IMR-90 (cell line): ENCODE results near the gene ZNF692. TPM values are rescaled to one million over a fixed set of nuclear protein-coding genes. Genes with fewer than 3 reads are reported as not detected.

Source experiments
- ATAC-seq: fragments of 200-7000 bp; cut with Tn5 transposase; 2 replicates; pipeline ENCODE4 v1.9.1; 2020; ENCODE audit warnings: low read depth, mild to moderate bottlenecking, moderate library complexity
- BruUV-seq: library from RNA; stranded (reverse); fragments of 400-500 nt; replicated peaks from 2 replicates; lab custom pipeline; 2021; lab: Mats Ljungman, UMichigan
- CTCF ChIA-PET: fragments of 300-600 bp; formaldehyde crosslinking; extraction: SDS; loops from one replicate; lab custom pipeline; 2021; ENCODE audit warnings: antibody characterized with exemption; lab: Yijun Ruan, JAX
- POLR2A ChIA-PET: fragments of 300-600 bp; sonication (Branson Sonifier 250); formaldehyde crosslinking; loops from one replicate; lab custom pipeline; 2022; ENCODE audit warnings: antibody characterized with exemption; ENCODE audit not compliant: unreplicated experiment; lab: Charles Lee
- DNase-seq: peaks from one replicate; pipeline ENCODE4 v3.0.0; 2013
- H2AFZ ChIP-seq: replicated peaks from 2 replicates; pipeline ENCODE3; 2013; ENCODE audit warnings: low read length, mild to moderate bottlenecking; ENCODE audit not compliant: poor library complexity
- H2AK5ac ChIP-seq: 2 replicates; pipeline ENCODE4 v1.6.1; 2013; ENCODE audit warnings: low read depth, low read length, inconsistent platforms
- H2AK9ac ChIP-seq: replicated peaks from 2 replicates; pipeline ENCODE3; 2013; ENCODE audit warnings: mild to moderate bottlenecking, low read depth, low read length, moderate library complexity; ENCODE audit not compliant: poor library complexity
- H2BK120ac ChIP-seq: 2 replicates; pipeline ENCODE4 v1.6.1; 2013; ENCODE audit warnings: low read depth, low read length, inconsistent platforms
- H2BK15ac ChIP-seq: 3 replicates; pipeline ENCODE4 v1.6.1; 2013; ENCODE audit warnings: low read depth, low read length, inconsistent platforms
- H2BK20ac ChIP-seq: 2 replicates; pipeline ENCODE4 v1.6.1; 2013; ENCODE audit warnings: low read depth, mild to moderate bottlenecking, inconsistent platforms, low read length, moderate library complexity
- H2BK5ac ChIP-seq: 2 replicates; pipeline ENCODE4 v1.6.1; 2013; ENCODE audit warnings: mild to moderate bottlenecking, low read depth, low read length, inconsistent platforms; ENCODE audit not compliant: poor library complexity, severe bottlenecking
- H3K14ac ChIP-seq: replicated peaks from 2 replicates; pipeline ENCODE4 v1.6.1; 2013; ENCODE audit warnings: low read depth, low read length, inconsistent platforms
- H3K18ac ChIP-seq: 2 replicates; pipeline ENCODE4 v1.6.1; 2013; ENCODE audit warnings: low read depth, low read length, control low read depth
- H3K23ac ChIP-seq: 2 replicates; pipeline ENCODE4 v1.6.1; 2013; ENCODE audit warnings: low read depth, low read length, inconsistent platforms
- H3K27ac ChIP-seq: 2 replicates; pipeline ENCODE4 v1.5.1; 2013; ENCODE audit warnings: mild to moderate bottlenecking, control low read depth, low read length; ENCODE audit not compliant: insufficient read depth
- H3K27me3 ChIP-seq: 2 replicates; pipeline ENCODE4 v1.6.1; 2013; ENCODE audit warnings: low read length; ENCODE audit not compliant: control insufficient read depth, insufficient read depth
- H3K36me3 ChIP-seq: 2 replicates; pipeline ENCODE4 v1.6.1; 2013; ENCODE audit warnings: low read length, mixed read lengths; ENCODE audit not compliant: control insufficient read depth, insufficient read depth
- H3K4ac ChIP-seq: 2 replicates; pipeline ENCODE4 v1.6.1; 2013; ENCODE audit warnings: low read depth, low read length, inconsistent platforms
- H3K4me1 ChIP-seq: 2 replicates; pipeline ENCODE4 v1.6.1; 2013; ENCODE audit warnings: low read length, mixed read lengths; ENCODE audit not compliant: control insufficient read depth, insufficient read depth
- H3K4me2 ChIP-seq: 2 replicates; pipeline ENCODE4 v1.6.1; 2013; ENCODE audit warnings: low read depth, mild to moderate bottlenecking, control low read depth, low read length, moderate library complexity
- H3K4me3 ChIP-seq: 2 replicates; pipeline ENCODE4 v1.5.1; 2013; ENCODE audit warnings: low read depth, mild to moderate bottlenecking, control low read depth, low read length, moderate library complexity; ENCODE audit not compliant: insufficient read depth
- H3K56ac ChIP-seq: 2 replicates; pipeline ENCODE4 v1.6.1; 2013; ENCODE audit warnings: low read length, inconsistent platforms; ENCODE audit not compliant: insufficient read depth; ENCODE audit errors: extremely low read depth
- H3K79me1 ChIP-seq, 2 experiments: 2 replicates each; pipeline ENCODE4 v1.6.1; 2013; ENCODE audit warnings: low read length in 2 of 2, inconsistent platforms in 1 of 2, low read depth in 1 of 2
- H3K9ac ChIP-seq: 2 replicates; pipeline ENCODE4 v1.6.1; 2013; ENCODE audit warnings: low read depth, low read length, control low read depth
- H3K9me1 ChIP-seq: 2 replicates; pipeline ENCODE4 v1.6.1; 2013; ENCODE audit warnings: low read length, inconsistent platforms; ENCODE audit not compliant: insufficient read depth
- H3K9me3 ChIP-seq: 2 replicates; pipeline ENCODE4 v1.6.1; 2013; ENCODE audit warnings: low read length; ENCODE audit not compliant: control insufficient read depth, insufficient read depth
- H4K20me1 ChIP-seq: 2 replicates; pipeline ENCODE4 v1.6.1; 2013; ENCODE audit warnings: low read length, inconsistent platforms; ENCODE audit not compliant: insufficient read depth
- H4K5ac ChIP-seq: 2 replicates; pipeline ENCODE4 v1.6.1; 2013; ENCODE audit warnings: mild to moderate bottlenecking, low read depth, low read length, control low read depth
- H4K8ac ChIP-seq, 2 experiments: 2 replicates each; pipeline ENCODE4 v1.6.1; 2013; ENCODE audit warnings: low read depth in 2 of 2, low read length in 2 of 2, control low read depth in 1 of 2, inconsistent platforms in 1 of 2
- H4K91ac ChIP-seq: 2 replicates; pipeline ENCODE4 v1.6.1; 2013; ENCODE audit warnings: low read depth, low read length, inconsistent platforms; ENCODE audit not compliant: insufficient read depth
- BHLHE40 ChIP-seq: fragments of 150-350 bp; IDR thresholded peaks from 2 replicates; pipeline ENCODE4 v1.6.1; 2016; ENCODE audit warnings: mild to moderate bottlenecking, low read depth, low read length
- CEBPB ChIP-seq: IDR thresholded peaks from 2 replicates; pipeline ENCODE4 v1.6.1; 2012; ENCODE audit warnings: low read depth, low read length, improper control_type of control experiment
- CHD1 ChIP-seq: IDR thresholded peaks from 2 replicates; pipeline ENCODE4 v1.6.1; 2012; ENCODE audit warnings: low read depth, low read length, improper control_type of control experiment
- CTCF ChIP-seq: conservative IDR thresholded peaks from 2 replicates; pipeline ENCODE4 v1.5.1; 2012; ENCODE audit warnings: mild to moderate bottlenecking, low read depth, low read length, improper control_type of control experiment
- FOS ChIP-seq: fragments of 150-350 bp; IDR thresholded peaks from 2 replicates; pipeline ENCODE4 v1.6.1; 2016; ENCODE audit warnings: low read depth, low read length
- MAFK ChIP-seq: IDR thresholded peaks from 2 replicates; pipeline ENCODE4 v1.6.1; 2012; ENCODE audit warnings: low read depth, low read length, improper control_type of control experiment
- NFE2L2 ChIP-seq: fragments of 150-350 bp; IDR thresholded peaks from 2 replicates; pipeline ENCODE4 v1.6.1; 2016; ENCODE audit warnings: low read depth, mild to moderate bottlenecking, low read length
- POLR2A ChIP-seq: IDR thresholded peaks from 2 replicates; pipeline ENCODE4 v1.6.1; 2012; ENCODE audit warnings: mild to moderate bottlenecking, low read depth, low read length
- RCOR1 ChIP-seq: IDR thresholded peaks from 2 replicates; pipeline ENCODE4 v1.6.1; 2012; ENCODE audit warnings: mild to moderate bottlenecking, low read length, improper control_type of control experiment; ENCODE audit not compliant: insufficient replicate concordance
- RFX5 ChIP-seq: IDR thresholded peaks from 2 replicates; pipeline ENCODE4 v1.8.0; 2012; ENCODE audit warnings: low read depth, mild to moderate bottlenecking, low read length, moderate library complexity
- SMC3 ChIP-seq: fragments of 150-350 bp; IDR thresholded peaks from 2 replicates; pipeline ENCODE4 v1.6.1; 2016; ENCODE audit warnings: low read depth, mild to moderate bottlenecking, antibody characterized with exemption, low read length, moderate library complexity
- USF2 ChIP-seq: fragments of 150-350 bp; IDR thresholded peaks from 2 replicates; pipeline ENCODE4 v1.6.1; 2017; ENCODE audit warnings: mild to moderate bottlenecking, antibody characterized with exemption, low read length, low read depth
- WGBS, 2 experiments: methylation state at CpG; one replicate each; pipeline versions ENCODE4 v1.1.5 to v1.1.7; 2013; ENCODE audit warnings: missing lambda C conversion rate in 2 of 2; ENCODE audit not compliant: insufficient read length in 1 of 2; ENCODE audit errors: extremely low coverage in 2 of 2; 5-methylcytosine and 5-hydroxymethylcytosine counted together
- dilution Hi-C: fragments of 300-500 bp; cut with HindIII; formaldehyde crosslinking; loops from one replicate; pipeline ENCODE4 v1.14.3; 2018; ENCODE audit warnings: low sequenced_read_pairs; ENCODE audit not compliant: unreplicated experiment
- in situ Hi-C: fragments of 300-500 bp; cut with MboI; formaldehyde crosslinking; loops from 3 replicates; pipeline ENCODE4 v1.14.3; 2019; ENCODE audit warnings: low sequenced_read_pairs, inconsistent platforms, mixed read lengths
- intact Hi-C: fragments of 100-400 bp; cut with micrococcal nuclease; formaldehyde crosslinking; loops from 2 replicates; pipeline ENCODE4 v1.10.0; 2022
- polyA plus RNA-seq, 3 experiments: library from polyadenylated mRNA; depleted of rRNA; stranded (reverse); fragments of >200 nt; gene quantifications; 2 replicates each; pipeline ENCODE4 v1.2.3, GENCODE V29; 2012; ENCODE audit warnings: low replicate concordance in 1 of 3
- total RNA-seq: library from RNA; depleted of rRNA; stranded (reverse); fragments of >200 nt; gene quantifications from 2 replicates; pipeline ENCODE4 v1.2.3, GENCODE V29; 2012
- TF ChIP-seq, protein P1 (sequence below): fragments of 150-350 bp; IDR thresholded peaks from 2 replicates; pipeline ENCODE4 v1.6.1; 2016; ENCODE audit warnings: low read depth, mild to moderate bottlenecking, low read length, moderate library complexity, borderline replicate concordance

Gene ZNF692
- total and polyA plus RNA-seq, 2 of the 4 experiments (the other 2 are of a cell fraction): 7.3 to 50.4 TPM

DNA sequence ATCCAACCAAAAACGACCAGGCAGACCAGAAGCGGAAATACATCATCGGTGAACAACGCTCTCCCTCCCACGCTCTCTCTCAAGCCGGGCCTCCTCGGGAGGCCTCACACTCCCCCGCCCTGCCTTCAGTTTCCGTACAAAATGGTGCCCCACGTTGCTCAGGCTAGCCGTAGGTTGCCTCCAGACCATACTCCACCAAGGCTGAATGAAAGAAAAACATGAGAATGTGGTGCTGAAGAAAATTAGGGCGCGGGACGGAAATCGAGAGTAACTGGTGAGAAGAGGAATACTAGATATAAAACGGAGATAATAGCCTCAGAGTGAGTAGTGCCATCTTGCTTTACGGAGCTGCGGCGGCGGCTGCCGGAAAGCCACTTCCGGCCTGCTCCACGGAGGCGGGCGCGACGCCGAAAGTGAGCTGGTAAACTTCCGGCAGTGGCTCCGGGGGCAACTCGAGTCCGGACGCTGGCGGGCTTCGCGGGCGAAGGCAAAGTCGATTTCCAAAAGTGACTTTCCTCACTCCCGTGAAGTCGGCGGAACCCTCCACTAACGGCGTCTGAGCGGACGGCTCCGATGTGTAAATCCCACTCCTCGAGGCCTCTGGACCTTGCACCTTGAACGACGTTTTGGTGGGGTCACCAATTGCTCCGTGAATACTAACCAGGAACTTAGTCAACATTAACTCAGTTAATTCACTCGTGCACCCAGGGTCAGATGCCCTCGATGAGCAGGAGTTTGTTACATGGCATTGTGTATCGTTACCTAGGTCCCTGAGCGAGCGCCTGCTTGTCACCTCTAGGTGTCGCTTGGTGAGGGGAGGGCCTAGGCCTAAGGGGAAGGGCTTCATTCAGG, 32.8 kb downstream of the ZNF692 start, which contains the start of gene SH3BP5L:
Gene SH3BP5L (minus strand): TSS at position 7 of the 852 bp plus-strand sequence. CDS start 980 bp downstream, outside the sequence.
- Histone ChIP-seq H3K4ac (peak within 1 kb of the TSS; percentile 99), H3K9ac (peak within 1 kb of the TSS; percentile 95), H3K14ac (peak within 1 kb of the TSS; percentile 99), H2BK20ac (peak within 1 kb of the TSS; percentile 98), H3K9me1 (peaks cover 18% of the 10 kb centered on the region), H2BK15ac (peak within 1 kb of the TSS; percentile 100), H3K79me1 (peaks cover 15 to 53% of the 10 kb centered on the region in 2 experiments; a peak in 3 of 4 replicates), H3K23ac (peak within 1 kb of the TSS; percentile 99), H3K18ac (peak within 1 kb of the TSS; percentile 94), H2AFZ (peak within 1 kb of the TSS; percentile 96), H3K27ac (peak within 1 kb of the TSS; percentile 96), H3K4me3 (peak within 1 kb of the TSS; percentile 79), H4K91ac (peak within 1 kb of the TSS; percentile 99), H2BK120ac (peak within 1 kb of the TSS; percentile 99), H3K36me3 (peaks cover 7% of the 10 kb centered on the region), H3K27me3 (no peaks in the 10 kb centered on the region), H3K56ac (peak within 1 kb of the TSS; percentile 100), H4K5ac (peak within 1 kb of the TSS; percentile 80), H3K9me3 (no peaks in the 10 kb centered on the region), H2AK5ac (peak within 1 kb of the TSS; percentile 94), H4K20me1 (peaks cover 18% of the 10 kb centered on the region; the same call in 1 of the 2 replicates), H3K4me2 (peak within 1 kb of the TSS; percentile 94), H2BK5ac (peak within 1 kb of the TSS; percentile 93), H2AK9ac (peak within 1 kb of the TSS; percentile 100), H3K4me1 (peaks cover 18% of the 10 kb centered on the region), H4K8ac (peak within 1 kb of the TSS; percentile 66 to 97)
- dilution Hi-C loops: no loop called here
- DNase-seq (peak; percentile 96), ATAC-seq (peak; percentile 79)
- 0% methylated on average over 17 of the region's 56 CpGs; no CpG with 5 or more reads in 1 of the 2 experiments for WGBS, 2 experiments
- in situ Hi-C loops: no loop called here
- intact Hi-C loops: loop anchor here (1.0 kb wide), 1 partner anchor 47 kb away; no protein-coding TSS in a partner anchor
- ChIA-PET CTCF (interaction anchor here (1.0 to 1.1 kb wide), 2 partner anchors 11 to 16 kb away, joined by 4 to 6 read pairs; partner anchors contain the start of gene ZNF672), POLR2A (interaction anchor here (0.6 to 1.6 kb wide), 3 partner anchors 12 to 588 kb away, joined by 4 to 12 read pairs (median 5); partner anchors contain the start of gene ZNF672)
- BruUV-seq: no TSS peak
- no peak for TF ChIP-seq RCOR1
- no peak for TF ChIP-seq CEBPB
- TF ChIP-seq POLR2A: peak; percentile 77
- TF ChIP-seq, protein P1, sequence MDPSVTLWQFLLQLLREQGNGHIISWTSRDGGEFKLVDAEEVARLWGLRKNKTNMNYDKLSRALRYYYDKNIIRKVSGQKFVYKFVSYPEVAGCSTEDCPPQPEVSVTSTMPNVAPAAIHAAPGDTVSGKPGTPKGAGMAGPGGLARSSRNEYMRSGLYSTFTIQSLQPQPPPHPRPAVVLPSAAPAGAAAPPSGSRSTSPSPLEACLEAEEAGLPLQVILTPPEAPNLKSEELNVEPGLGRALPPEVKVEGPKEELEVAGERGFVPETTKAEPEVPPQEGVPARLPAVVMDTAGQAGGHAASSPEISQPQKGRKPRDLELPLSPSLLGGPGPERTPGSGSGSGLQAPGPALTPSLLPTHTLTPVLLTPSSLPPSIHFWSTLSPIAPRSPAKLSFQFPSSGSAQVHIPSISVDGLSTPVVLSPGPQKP: 0 out of 2 replicates have a peak, but pooled peaks have one; percentile 44
- TF ChIP-seq FOS: no peak
- TF ChIP-seq USF2: no peak
- no peak for TF ChIP-seq MAFK
- TF ChIP-seq CHD1: no peak
- peak; percentile 20; the same call in 1 of the 2 replicates for TF ChIP-seq RFX5
- no peak for TF ChIP-seq SMC3
- TF ChIP-seq CTCF: peak; percentile 57
- no peak for TF ChIP-seq NFE2L2
- TF ChIP-seq BHLHE40: no peak; the same call in 1 of the 2 replicates
